ENCODE results near the gene MATCAP1.

The MATCAP1 gene

GRCh38 chr16:67137605-67138004, 46.2 kb downstream of the MATCAP1 start:
- TF ChIP-seq FOXM1 (IDR thresholded peaks at IDR 0.05; ENCODE audit: borderline replicate concordance, low read depth) (no peak), MAX (IDR thresholded peaks at IDR 0.05) (no peak), USF1 (IDR thresholded peaks at IDR 0.05) (no peak), EP300 (IDR thresholded peaks at IDR 0.05; ENCODE audit: borderline replicate concordance) (no peak), TAF1 (IDR thresholded peaks at IDR 0.05; ENCODE audit: low read depth) (no peak), ZBTB7A (IDR thresholded peaks at IDR 0.05; ENCODE audit: low read depth) (no peak), REST (IDR thresholded peaks at IDR 0.05; ENCODE audit: low read depth) (no peak), RAD21 (IDR thresholded peaks at IDR 0.05; ENCODE audit: low read depth) (no peak), TCF12 (IDR thresholded peaks at IDR 0.05; ENCODE audit: low read depth) (no peak), NFIC (IDR thresholded peaks at IDR 0.05) (no peak), YY1 (IDR thresholded peaks at IDR 0.05; ENCODE audit: low read depth) (no peak), EGR1 (IDR thresholded peaks at IDR 0.05) (no peak), CREB1 (IDR thresholded peaks at IDR 0.05; ENCODE audit: low read depth) (no peak), TEAD4 (IDR thresholded peaks at IDR 0.05) (no peak), CEBPB (IDR thresholded peaks at IDR 0.05) (no peak)

GRCh38 chr16:67129422-67129821, 54.3 kb downstream of the MATCAP1 start:
- TF ChIP-seq ZBTB7A (IDR thresholded peaks at IDR 0.05; ENCODE audit: low read depth) (no peak), USF1 (IDR thresholded peaks at IDR 0.05) (no peak), RAD21 (IDR thresholded peaks at IDR 0.05; ENCODE audit: low read depth) (no peak)

- TF ChIP-seq EGR1 (IDR thresholded peaks at IDR 0.05) (no peak), FOXM1 (IDR thresholded peaks at IDR 0.05; ENCODE audit: borderline replicate concordance, low read depth) (no peak), USF1 (IDR thresholded peaks at IDR 0.05) (no peak), MAX (IDR thresholded peaks at IDR 0.05) (no peak), YY1 (IDR thresholded peaks at IDR 0.05; ENCODE audit: low read depth) (no peak), NFIC (IDR thresholded peaks at IDR 0.05) (no peak), CREB1 (IDR thresholded peaks at IDR 0.05; ENCODE audit: low read depth) (no peak)
These were observed 54.9 kb downstream of the MATCAP1 start for GRCh38 chr16:67128887-67129286.

- TF ChIP-seq CEBPB (IDR thresholded peaks at IDR 0.05), result no peak
- TF ChIP-seq RAD21 (IDR thresholded peaks at IDR 0.05; ENCODE audit: low read depth), result no peak
- no peak for TF ChIP-seq TAF1 (IDR thresholded peaks at IDR 0.05; ENCODE audit: low read depth)
- TF ChIP-seq REST (IDR thresholded peaks at IDR 0.05; ENCODE audit: low read depth), result no peak
- TF ChIP-seq NFIC (IDR thresholded peaks at IDR 0.05), result no peak
- no peak for TF ChIP-seq ZBTB7A (IDR thresholded peaks at IDR 0.05; ENCODE audit: low read depth)
- no peak for TF ChIP-seq MAX (IDR thresholded peaks at IDR 0.05)
- TF ChIP-seq EGR1 (IDR thresholded peaks at IDR 0.05), result no peak
- no peak for TF ChIP-seq TEAD4 (IDR thresholded peaks at IDR 0.05)
- TF ChIP-seq YY1 (IDR thresholded peaks at IDR 0.05; ENCODE audit: low read depth), result no peak
- TF ChIP-seq CREB1 (IDR thresholded peaks at IDR 0.05; ENCODE audit: low read depth), result no peak
- TF ChIP-seq TCF12 (IDR thresholded peaks at IDR 0.05; ENCODE audit: low read depth), result no peak
- TF ChIP-seq EP300 (IDR thresholded peaks at IDR 0.05; ENCODE audit: borderline replicate concordance), result no peak
- TF ChIP-seq USF1 (IDR thresholded peaks at IDR 0.05), result no peak
- TF ChIP-seq FOXM1 (IDR thresholded peaks at IDR 0.05; ENCODE audit: borderline replicate concordance, low read depth), result no peak
These were observed 55.3 kb downstream of the MATCAP1 start for GRCh38 chr16:67128417-67128816.

Data from Ishikawa (cell line).